Lower leg skin (tissue), 3 donors: ENCODE results near the gene COX7A1.

ENCODE experiments used
- CTCF ChIP-seq, 3 donors: fragments of 450-650 bp; IDR thresholded peaks; one replicate each; pipeline ENCODE4 v1.5.1; 2016; ENCODE audit warnings: antibody characterized with exemption in 3 of 3, mild to moderate bottlenecking in 3 of 3, moderate library complexity in 2 of 3
- POLR2A ChIP-seq, 2 donors: fragments of 450-650 bp; IDR thresholded peaks; one replicate each; pipeline ENCODE4 v1.6.1; 2016 to 2017; ENCODE audit warnings: antibody characterized with exemption in 2 of 2, mild to moderate bottlenecking in 1 of 2, moderate library complexity in 1 of 2

- TF ChIP-seq CTCF (IDR thresholded peaks at IDR 0.05) (no peak), POLR2A (IDR thresholded peaks at IDR 0.05) (no peak)
Observed at GRCh38 chr19:36121486-36122124, 30.6 kb downstream of the COX7A1 start.
